WTC11 (cell line): ENCODE results near the gene CROCC.
"Not testable (repeated sequence)": the region's sequence is repeated elsewhere in the genome, so short reads cannot be mapped to it uniquely, and the experiment has no call there.

Experiments
- CBFB ChIP-seq: sonication (generic); formaldehyde crosslinking; IDR thresholded peaks from 2 replicates; pipeline ENCODE4 v1.8.1; 2022; ENCODE audit warnings: mild to moderate bottlenecking, low read depth, missing genetic modification reagents
- CTCF ChIP-seq: fragments of 200-600 bp; IDR thresholded peaks from 2 replicates; pipeline ENCODE4 v1.8.0; 2022; ENCODE audit warnings: antibody characterized with exemption
- JUN ChIP-seq: sonication (generic); formaldehyde crosslinking; IDR thresholded peaks from 2 replicates; pipeline ENCODE4 v1.8.0; 2023; ENCODE audit warnings: mild to moderate bottlenecking, missing genetic modification reagents
- ZBTB21 ChIP-seq: sonication (generic); formaldehyde crosslinking; IDR thresholded peaks from 2 replicates; pipeline ENCODE4 v1.8.1; 2023; ENCODE audit warnings: mild to moderate bottlenecking, missing genetic modification reagents, borderline replicate concordance
- ZNF416 ChIP-seq: fragments of 250-450 bp; sonication (Bioruptor Pico); IDR thresholded peaks from 2 replicates; pipeline ENCODE4 v1.9.0; 2021; ENCODE audit warnings: mild to moderate bottlenecking, inconsistent platforms
- TF ChIP-seq, protein P1 (sequence below): sonication (generic); formaldehyde crosslinking; IDR thresholded peaks from 2 replicates; pipeline ENCODE4 v1.8.1; 2022; ENCODE audit warnings: mild to moderate bottlenecking, missing genetic modification reagents, moderate library complexity, borderline replicate concordance
- TF ChIP-seq, protein P2 (sequence below): sonication (generic); formaldehyde crosslinking; IDR thresholded peaks from 2 replicates; pipeline ENCODE4 v1.8.0; 2022; ENCODE audit warnings: mild to moderate bottlenecking, missing genetic modification reagents
- TF ChIP-seq, protein P3 (sequence below): sonication (generic); formaldehyde crosslinking; IDR thresholded peaks from 2 replicates; pipeline ENCODE4 v1.8.1; 2023; ENCODE audit warnings: mild to moderate bottlenecking, missing genetic modification reagents
- TF ChIP-seq, protein P4 (sequence below): sonication (generic); formaldehyde crosslinking; IDR thresholded peaks from 2 replicates; pipeline ENCODE4 v1.8.1; 2023; ENCODE audit warnings: mild to moderate bottlenecking, missing genetic modification reagents

DNA sequence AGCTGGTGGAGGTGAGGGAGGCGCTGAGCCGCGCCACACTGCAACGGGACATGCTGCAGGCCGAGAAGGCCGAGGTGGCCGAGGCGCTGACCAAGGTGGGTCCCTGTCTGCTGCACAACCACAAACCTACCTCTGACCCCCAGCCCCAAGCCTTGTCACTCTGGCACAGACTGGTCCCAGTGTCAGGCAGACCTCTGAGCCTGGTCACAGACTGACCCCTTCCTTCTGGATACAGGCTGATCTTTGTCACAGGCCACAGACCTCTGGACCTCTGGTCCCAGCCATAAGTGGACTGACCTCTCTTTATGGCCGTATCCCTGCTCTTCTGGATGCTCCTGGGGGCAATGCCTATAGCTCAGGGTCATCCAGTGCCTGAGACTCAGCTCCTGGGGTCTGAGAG is 23.8 kb downstream of the CROCC start:
- TF ChIP-seq CTCF; CBFB (CRISPR knock-in tag); JUN (CRISPR knock-in tag); ZBTB21 (CRISPR knock-in tag); ZNF416: not testable (repeated sequence)
- TF ChIP-seq, protein P1, sequence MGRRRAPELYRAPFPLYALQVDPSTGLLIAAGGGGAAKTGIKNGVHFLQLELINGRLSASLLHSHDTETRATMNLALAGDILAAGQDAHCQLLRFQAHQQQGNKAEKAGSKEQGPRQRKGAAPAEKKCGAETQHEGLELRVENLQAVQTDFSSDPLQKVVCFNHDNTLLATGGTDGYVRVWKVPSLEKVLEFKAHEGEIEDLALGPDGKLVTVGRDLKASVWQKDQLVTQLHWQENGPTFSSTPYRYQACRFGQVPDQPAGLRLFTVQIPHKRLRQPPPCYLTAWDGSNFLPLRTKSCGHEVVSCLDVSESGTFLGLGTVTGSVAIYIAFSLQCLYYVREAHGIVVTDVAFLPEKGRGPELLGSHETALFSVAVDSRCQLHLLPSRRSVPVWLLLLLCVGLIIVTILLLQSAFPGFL, result not testable (repeated sequence)
- TF ChIP-seq, protein P2, sequence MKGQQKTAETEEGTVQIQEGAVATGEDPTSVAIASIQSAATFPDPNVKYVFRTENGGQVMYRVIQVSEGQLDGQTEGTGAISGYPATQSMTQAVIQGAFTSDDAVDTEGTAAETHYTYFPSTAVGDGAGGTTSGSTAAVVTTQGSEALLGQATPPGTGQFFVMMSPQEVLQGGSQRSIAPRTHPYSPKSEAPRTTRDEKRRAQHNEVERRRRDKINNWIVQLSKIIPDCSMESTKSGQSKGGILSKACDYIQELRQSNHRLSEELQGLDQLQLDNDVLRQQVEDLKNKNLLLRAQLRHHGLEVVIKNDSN (CRISPR knock-in tag), result not testable (repeated sequence)
- TF ChIP-seq, protein P3, sequence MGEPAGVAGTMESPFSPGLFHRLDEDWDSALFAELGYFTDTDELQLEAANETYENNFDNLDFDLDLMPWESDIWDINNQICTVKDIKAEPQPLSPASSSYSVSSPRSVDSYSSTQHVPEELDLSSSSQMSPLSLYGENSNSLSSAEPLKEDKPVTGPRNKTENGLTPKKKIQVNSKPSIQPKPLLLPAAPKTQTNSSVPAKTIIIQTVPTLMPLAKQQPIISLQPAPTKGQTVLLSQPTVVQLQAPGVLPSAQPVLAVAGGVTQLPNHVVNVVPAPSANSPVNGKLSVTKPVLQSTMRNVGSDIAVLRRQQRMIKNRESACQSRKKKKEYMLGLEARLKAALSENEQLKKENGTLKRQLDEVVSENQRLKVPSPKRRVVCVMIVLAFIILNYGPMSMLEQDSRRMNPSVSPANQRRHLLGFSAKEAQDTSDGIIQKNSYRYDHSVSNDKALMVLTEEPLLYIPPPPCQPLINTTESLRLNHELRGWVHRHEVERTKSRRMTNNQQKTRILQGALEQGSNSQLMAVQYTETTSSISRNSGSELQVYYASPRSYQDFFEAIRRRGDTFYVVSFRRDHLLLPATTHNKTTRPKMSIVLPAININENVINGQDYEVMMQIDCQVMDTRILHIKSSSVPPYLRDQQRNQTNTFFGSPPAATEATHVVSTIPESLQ (CRISPR knock-in tag), result not testable (repeated sequence)
- TF ChIP-seq, protein P4, sequence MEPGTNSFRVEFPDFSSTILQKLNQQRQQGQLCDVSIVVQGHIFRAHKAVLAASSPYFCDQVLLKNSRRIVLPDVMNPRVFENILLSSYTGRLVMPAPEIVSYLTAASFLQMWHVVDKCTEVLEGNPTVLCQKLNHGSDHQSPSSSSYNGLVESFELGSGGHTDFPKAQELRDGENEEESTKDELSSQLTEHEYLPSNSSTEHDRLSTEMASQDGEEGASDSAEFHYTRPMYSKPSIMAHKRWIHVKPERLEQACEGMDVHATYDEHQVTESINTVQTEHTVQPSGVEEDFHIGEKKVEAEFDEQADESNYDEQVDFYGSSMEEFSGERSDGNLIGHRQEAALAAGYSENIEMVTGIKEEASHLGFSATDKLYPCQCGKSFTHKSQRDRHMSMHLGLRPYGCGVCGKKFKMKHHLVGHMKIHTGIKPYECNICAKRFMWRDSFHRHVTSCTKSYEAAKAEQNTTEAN, result not testable (repeated sequence)
